PC-9 (cell line): ENCODE data around the gene SCD5. TPM values are rescaled to one million over a fixed set of nuclear protein-coding genes. Genes with fewer than 3 reads are reported as not detected.

Experiments used
- BruUV-seq: library from RNA; stranded (reverse); fragments of 400-500 nt; replicated peaks from 2 replicates; lab custom pipeline; 2021; lab: Mats Ljungman, UMichigan
- CTCF ChIA-PET: fragments of 300-600 bp; sonication (Branson Sonifier 250); formaldehyde crosslinking; loops from one replicate; lab custom pipeline; 2022; ENCODE audit warnings: antibody characterized with exemption; lab: Charles Lee
- POLR2A ChIA-PET: fragments of 300-600 bp; sonication (Branson Sonifier 250); formaldehyde crosslinking; loops from one replicate; lab custom pipeline; 2022; ENCODE audit warnings: antibody characterized with exemption; ENCODE audit not compliant: unreplicated experiment; lab: Charles Lee
- DNase-seq, 2 experiments: peaks; one replicate each; pipeline versions ENCODE4 v3.0.0 to v3.0.0-alpha.2; 2015 to 2022; ENCODE audit warnings: mixed read lengths in 1 of 2
- H2AFZ ChIP-seq: fragments of 200-600 bp; sonication (generic); 2 replicates; pipeline ENCODE4 v1.8.1; 2017; ENCODE audit warnings: antibody characterized with exemption
- H3F3A ChIP-seq: fragments of 200-600 bp; sonication (generic); 2 replicates; pipeline ENCODE4 v1.8.1; 2017; ENCODE audit warnings: antibody characterized with exemption, mild to moderate bottlenecking, low read depth; ENCODE audit not compliant: insufficient read depth
- H3K27ac ChIP-seq: fragments of 200-600 bp; sonication (generic); 2 replicates; pipeline ENCODE4 v1.6.1; 2016; ENCODE audit warnings: mixed run types
- H3K27me3 ChIP-seq: fragments of 200-600 bp; sonication (generic); 2 replicates; pipeline ENCODE4 v1.6.1; 2016; ENCODE audit warnings: low read depth, mixed run types; ENCODE audit not compliant: insufficient read depth
- H3K36me3 ChIP-seq: fragments of 200-600 bp; sonication (generic); 2 replicates; pipeline ENCODE4 v1.6.1; 2016; ENCODE audit warnings: low read depth, mixed run types
- H3K4me1 ChIP-seq: fragments of 200-600 bp; sonication (generic); replicated peaks from 2 replicates; pipeline ENCODE4 v1.6.1; 2016; ENCODE audit warnings: mixed run types; ENCODE audit not compliant: insufficient read depth
- H3K4me2 ChIP-seq: fragments of 200-600 bp; sonication (generic); 2 replicates; pipeline ENCODE4 v1.6.1; 2017; ENCODE audit warnings: mixed run types
- H3K4me3 ChIP-seq: fragments of 200-600 bp; sonication (generic); 2 replicates; pipeline ENCODE4 v1.6.1; 2016; ENCODE audit warnings: mixed run types
- H3K79me2 ChIP-seq: fragments of 200-600 bp; sonication (generic); 2 replicates; pipeline ENCODE4 v1.6.1; 2017; ENCODE audit warnings: low read depth, mixed run types
- H3K9me2 ChIP-seq: fragments of 200-600 bp; sonication (generic); 2 replicates; pipeline ENCODE4 v1.8.1; 2017; ENCODE audit warnings: mild to moderate bottlenecking; ENCODE audit not compliant: insufficient read depth
- H3K9me3 ChIP-seq: fragments of 200-600 bp; sonication (generic); 2 replicates; pipeline ENCODE4 v1.8.1; 2016; ENCODE audit warnings: low read depth; ENCODE audit not compliant: insufficient read depth
- H4K20me1 ChIP-seq: fragments of 200-600 bp; sonication (generic); 2 replicates; pipeline ENCODE4 v1.8.1; 2017; ENCODE audit not compliant: insufficient read depth
- EZH2 ChIP-seq: fragments of 200-600 bp; sonication (generic); IDR thresholded peaks from 2 replicates; pipeline ENCODE4 v1.8.0; 2017; ENCODE audit warnings: antibody characterized with exemption, low read depth
- intact Hi-C: fragments of 100-400 bp; cut with micrococcal nuclease; formaldehyde crosslinking; loops from one replicate; pipeline ENCODE4 v1.10.0; 2022; ENCODE audit not compliant: unreplicated experiment
- total RNA-seq: library from RNA; stranded (reverse); gene quantifications from 2 replicates; pipeline ENCODE4 v1.2.3, GENCODE V29; 2021
- TF ChIP-seq, protein P1 (sequence below): fragments of 200-600 bp; sonication (generic); conservative IDR thresholded peaks from 2 replicates; pipeline ENCODE4 v1.6.1; 2017; ENCODE audit warnings: mixed run types, antibody characterized with exemption, mild to moderate bottlenecking, moderate library complexity

SCD5 gene
- total RNA-seq, 1 experiment from 2014 or later: 34.3 TPM

DNA sequence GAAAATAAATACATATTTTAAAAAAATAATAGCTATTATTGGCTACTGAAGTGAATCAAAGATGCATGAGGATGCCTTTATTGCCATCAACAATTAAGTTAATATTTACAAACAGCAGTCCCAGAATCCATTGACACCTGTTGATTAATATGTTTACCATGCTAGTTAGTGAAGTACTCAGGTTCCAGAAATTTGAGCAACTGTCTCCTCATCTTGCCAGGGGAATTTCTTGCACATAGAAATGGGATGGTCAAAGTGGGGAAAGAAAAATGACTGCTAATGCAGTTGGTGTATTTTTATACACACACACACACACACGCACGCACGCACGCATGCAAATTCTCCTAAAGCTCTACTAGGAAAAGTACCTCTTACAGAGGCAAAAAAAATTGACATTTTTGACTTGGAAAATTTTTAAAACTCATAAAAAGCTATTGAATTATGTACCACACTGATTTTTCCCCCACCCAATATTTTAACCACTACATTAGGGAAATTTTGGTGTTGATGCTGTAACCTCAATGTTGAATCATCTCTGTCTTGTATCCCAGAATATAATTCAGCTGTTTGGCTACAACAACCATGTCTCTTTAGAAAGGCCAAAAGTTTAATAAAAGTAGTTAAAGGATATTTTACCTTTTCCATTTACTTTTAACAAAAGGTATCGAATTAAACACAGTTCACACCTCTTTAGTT, 131.5 kb downstream of the SCD5 start:
- DNase-seq: no peak
- Histone ChIP-seq H3F3A (no peaks in the 10 kb centered on the region), H4K20me1 (no peaks in the 10 kb centered on the region), H3K79me2 (no peaks in the 10 kb centered on the region), H3K4me2 (no peak overlapping the region), H3K27me3 (no peaks in the 10 kb centered on the region), H3K36me3 (no peaks in the 10 kb centered on the region), H3K27ac (no peak overlapping the region), H2AFZ (no peak overlapping the region), H3K4me1 (no peaks in the 10 kb centered on the region), H3K9me2 (no peaks in the 10 kb centered on the region), H3K4me3 (no peak overlapping the region), H3K9me3 (no peaks in the 10 kb centered on the region)
- ChIA-PET CTCF (interaction anchor here (0.6 kb wide), 1 partner anchor 75 kb away, joined by 4 read pairs; no protein-coding TSS in a partner anchor), POLR2A (no interaction called here)
- intact Hi-C loops: no loop called here
- no TSS peak for BruUV-seq
- TF ChIP-seq EZH2: no peak
- TF ChIP-seq, protein P1, sequence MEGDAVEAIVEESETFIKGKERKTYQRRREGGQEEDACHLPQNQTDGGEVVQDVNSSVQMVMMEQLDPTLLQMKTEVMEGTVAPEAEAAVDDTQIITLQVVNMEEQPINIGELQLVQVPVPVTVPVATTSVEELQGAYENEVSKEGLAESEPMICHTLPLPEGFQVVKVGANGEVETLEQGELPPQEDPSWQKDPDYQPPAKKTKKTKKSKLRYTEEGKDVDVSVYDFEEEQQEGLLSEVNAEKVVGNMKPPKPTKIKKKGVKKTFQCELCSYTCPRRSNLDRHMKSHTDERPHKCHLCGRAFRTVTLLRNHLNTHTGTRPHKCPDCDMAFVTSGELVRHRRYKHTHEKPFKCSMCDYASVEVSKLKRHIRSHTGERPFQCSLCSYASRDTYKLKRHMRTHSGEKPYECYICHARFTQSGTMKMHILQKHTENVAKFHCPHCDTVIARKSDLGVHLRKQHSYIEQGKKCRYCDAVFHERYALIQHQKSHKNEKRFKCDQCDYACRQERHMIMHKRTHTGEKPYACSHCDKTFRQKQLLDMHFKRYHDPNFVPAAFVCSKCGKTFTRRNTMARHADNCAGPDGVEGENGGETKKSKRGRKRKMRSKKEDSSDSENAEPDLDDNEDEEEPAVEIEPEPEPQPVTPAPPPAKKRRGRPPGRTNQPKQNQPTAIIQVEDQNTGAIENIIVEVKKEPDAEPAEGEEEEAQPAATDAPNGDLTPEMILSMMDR: no peak

DNA sequence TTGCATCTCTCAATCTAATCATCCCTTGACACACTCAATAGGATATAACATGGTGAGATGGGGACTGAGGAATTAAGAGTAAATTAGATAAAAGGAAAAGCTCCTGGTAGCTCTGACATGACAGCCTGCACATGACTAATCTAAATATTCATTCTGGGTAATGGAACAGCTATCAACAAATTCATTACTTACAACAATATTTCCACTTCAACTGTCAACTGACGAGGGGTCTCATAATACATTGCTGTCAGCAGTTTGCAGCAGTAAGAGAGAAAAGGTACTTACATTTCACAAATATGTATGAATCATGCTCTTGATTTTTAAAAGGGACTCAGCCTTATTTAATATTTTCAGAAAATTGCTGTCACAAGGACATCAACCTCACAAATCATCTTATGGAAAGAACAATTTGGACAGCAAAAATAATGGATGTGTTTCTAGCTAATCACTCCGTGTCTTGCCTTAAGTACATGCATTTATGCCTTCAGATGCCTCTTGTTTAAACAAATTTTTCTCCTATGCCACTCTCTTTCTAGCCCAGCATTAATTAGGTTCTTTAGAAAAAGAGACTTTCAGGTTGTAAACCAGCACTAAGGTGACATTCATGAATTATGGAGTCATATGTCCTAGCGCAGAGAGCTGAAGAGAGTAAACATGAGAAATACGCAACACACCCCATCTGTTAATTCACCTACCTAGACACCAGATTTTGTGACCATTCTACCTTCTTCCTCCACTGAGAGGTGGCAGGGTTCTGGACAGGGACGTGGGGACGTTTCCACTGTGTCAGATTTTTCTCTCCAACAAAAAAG, 137.2 kb downstream of the SCD5 start:
- Histone ChIP-seq H3K27me3 (no peaks in the 10 kb centered on the region), H3K4me1 (no peaks in the 10 kb centered on the region), H3K79me2 (no peaks in the 10 kb centered on the region), H4K20me1 (no peaks in the 10 kb centered on the region), H3K9me3 (no peaks in the 10 kb centered on the region), H3K9me2 (no peaks in the 10 kb centered on the region), H2AFZ (no peak overlapping the region), H3K27ac (no peak overlapping the region), H3K36me3 (no peaks in the 10 kb centered on the region), H3K4me3 (no peak overlapping the region), H3K4me2 (no peak overlapping the region), H3F3A (no peaks in the 10 kb centered on the region)
- POLR2A ChIA-PET: interaction anchor here (0.5 kb wide), 1 partner anchor 130 kb away, joined by 5 read pairs; no protein-coding TSS in a partner anchor
- CTCF ChIA-PET: no interaction called here
- no peak for DNase-seq
- intact Hi-C loops: no loop called here
- TF ChIP-seq, protein P1: no peak
- TF ChIP-seq EZH2: no peak
- no TSS peak for BruUV-seq

DNA sequence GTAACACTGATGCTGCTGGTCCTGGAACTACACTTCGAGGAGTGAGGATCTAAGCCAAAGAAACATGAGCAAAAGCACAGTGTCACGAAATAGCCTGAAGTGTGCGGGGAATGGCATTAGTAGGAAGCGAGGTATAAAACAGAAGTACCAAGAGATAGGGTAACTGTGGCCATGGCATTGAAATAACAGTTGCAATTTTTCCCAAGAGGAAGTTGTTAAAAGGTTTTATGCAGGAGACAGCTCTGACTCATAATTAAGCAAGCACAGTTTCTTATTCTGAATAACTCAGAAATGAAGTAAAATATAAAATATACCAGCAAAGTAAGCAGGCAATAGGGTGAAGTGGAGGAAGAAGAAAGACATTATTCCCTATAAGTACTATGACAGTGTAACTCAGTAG, 146.5 kb downstream of the SCD5 start:
- Histone ChIP-seq H3K36me3 (no peaks in the 10 kb centered on the region), H3K4me1 (no peaks in the 10 kb centered on the region), H2AFZ (no peak overlapping the region), H3K79me2 (no peaks in the 10 kb centered on the region), H3K4me2 (no peak overlapping the region), H3K9me3 (no peaks in the 10 kb centered on the region), H3K9me2 (no peaks in the 10 kb centered on the region), H3K27me3 (no peaks in the 10 kb centered on the region), H4K20me1 (no peaks in the 10 kb centered on the region), H3K4me3 (no peak overlapping the region), H3K27ac (no peak overlapping the region), H3F3A (no peaks in the 10 kb centered on the region)
- ChIA-PET POLR2A (no interaction called here), CTCF (no interaction called here)
- BruUV-seq: no TSS peak
- TF ChIP-seq EZH2: no peak
- TF ChIP-seq, protein P1: no peak
- no peak for DNase-seq
- intact Hi-C loops: no loop called here
